IPS DF 4.7 (cell line): ENCODE measurements around the gene MMP23B.
"Not testable (repeated sequence)": the region's sequence is repeated elsewhere in the genome, so short reads cannot be mapped to it uniquely, and the experiment has no call there.

ENCODE experiments used
- DNase-seq: peaks from one replicate; pipeline ENCODE4 v3.0.0-alpha.2; 2013; ENCODE audit warnings: low spot score; ENCODE audit errors: extremely low read depth

MMP23B gene

GRCh38 chr1:1666526-1666925, 34.6 kb downstream of the MMP23B start:
- DNase-seq: no peak

DNA sequence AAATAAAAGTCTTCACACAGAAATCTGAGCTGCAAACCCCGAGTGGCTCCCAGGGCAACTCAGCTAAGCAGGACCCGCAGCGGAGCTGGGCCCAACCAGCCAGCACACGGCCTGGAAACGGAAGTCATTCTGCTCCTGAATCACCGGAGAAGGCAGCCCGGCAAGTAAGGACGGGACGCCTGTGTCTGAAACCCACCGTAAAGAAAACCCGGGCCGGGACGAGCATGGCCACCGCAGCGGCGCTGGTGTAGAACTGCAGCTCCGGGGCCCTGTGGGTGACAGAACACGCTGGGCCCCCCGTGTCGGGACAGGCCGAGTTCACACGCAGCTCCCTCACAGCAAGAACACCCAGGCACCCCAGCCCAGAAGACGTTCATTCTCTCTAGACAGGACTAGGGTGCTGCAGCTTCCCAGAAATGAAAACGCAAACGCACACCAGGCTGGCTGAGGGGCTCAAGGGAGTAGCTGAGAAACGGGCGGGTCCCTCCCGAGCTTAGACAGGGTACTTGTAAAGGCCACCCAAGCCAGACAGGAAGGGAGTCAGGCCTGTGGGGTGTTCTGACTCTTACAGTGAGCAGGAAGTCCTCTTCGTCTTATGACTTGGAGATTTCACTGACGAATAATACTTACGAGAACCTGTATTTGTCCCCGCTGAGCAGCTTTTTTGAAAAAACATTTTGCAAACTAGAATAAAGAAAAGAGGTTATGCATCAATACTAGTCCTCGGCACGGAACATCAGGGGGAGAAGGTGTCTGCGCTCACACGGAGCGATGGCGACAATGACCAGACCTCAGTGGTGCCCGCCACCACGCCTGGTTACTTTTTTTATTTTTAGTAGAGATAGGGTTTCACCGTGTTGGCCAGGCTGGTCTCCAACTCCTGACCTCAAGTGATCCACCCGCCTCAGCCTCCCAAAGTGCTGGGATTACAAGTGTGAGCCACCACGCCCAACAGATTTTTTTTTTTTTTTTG, 37.8 kb downstream of the MMP23B start:
- DNase-seq: no peak

DNA sequence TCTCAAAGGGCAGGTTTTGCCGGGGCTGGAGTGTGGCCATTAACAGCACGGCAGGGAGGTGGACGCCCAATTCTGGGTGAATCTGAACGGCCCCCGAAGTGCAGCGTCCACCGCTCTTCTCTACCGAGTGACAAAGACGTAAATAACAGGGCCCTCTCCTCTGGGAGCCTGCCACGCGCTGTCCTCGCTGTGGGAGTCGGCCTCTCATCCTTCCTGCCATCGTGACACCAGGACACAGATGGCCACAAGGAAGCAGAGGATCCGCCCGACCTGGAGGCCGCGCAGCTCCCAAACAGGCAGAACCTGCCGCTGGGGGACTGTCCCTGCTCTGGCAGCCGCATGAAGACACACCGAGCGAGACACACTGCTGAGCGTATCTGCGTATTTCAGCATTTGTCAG, 38.9 kb downstream of the MMP23B start:
- no peak for DNase-seq

DNA sequence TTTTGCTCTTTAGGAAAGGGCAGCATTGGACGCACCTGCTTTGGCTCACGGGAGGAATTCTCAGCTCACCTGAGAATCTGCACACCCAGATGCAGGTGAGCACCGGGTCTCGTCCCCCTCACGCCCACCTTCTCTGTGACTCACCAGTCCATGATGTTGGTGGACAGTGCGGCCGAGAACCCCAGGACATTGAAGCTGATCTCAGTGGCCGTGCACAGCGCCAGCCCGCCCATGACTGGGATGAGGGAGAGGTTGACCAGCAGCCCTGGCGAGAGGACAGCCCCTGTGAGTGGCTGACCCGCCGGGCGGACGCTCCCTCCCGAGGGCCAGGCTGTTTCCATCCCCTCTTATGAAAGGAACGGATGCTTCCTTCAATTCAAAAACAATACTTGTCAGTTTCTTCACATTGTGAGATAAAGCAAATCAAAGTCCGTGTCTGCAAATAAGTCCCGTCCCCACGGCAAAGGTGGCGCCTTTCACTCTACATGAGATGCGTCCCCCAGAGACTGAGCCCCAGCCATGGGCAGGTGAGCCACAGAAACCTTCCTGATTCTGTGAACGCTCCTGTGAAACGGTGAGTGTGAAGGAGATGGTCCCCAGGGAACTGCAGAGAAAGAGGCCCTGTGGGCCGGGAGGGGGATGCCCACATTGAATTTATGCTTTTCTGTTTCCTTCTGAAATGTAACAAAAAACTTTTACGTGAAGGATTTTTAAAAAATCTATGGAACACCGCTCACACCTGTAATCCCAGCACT, 39.6 kb downstream of the MMP23B start:
- no peak for DNase-seq

GRCh38 chr1:1672181-1672965, 40.4 kb downstream of the MMP23B start:
- DNase-seq: no peak

DNA sequence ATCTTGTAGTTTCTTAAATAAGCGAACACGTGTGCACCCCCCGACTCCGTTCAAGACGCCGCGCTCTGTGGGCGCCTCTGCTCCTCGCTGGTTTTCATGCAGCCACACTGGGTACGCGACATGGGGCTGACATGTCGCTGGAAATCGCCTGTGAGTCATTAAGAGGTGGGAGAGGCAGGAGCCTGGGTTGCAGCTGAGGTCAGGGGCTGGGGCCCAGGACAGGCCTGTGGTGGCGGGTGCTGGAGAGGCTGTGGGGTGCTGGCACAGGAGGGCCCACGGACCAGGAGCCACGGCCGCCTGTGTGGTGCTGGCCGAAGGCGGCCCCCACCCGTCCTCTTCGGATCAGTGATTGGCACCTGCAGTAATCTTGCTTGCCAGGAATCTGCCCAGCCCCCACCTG, 42.8 kb downstream of the MMP23B start:
- DNase-seq: not testable (repeated sequence)

DNA sequence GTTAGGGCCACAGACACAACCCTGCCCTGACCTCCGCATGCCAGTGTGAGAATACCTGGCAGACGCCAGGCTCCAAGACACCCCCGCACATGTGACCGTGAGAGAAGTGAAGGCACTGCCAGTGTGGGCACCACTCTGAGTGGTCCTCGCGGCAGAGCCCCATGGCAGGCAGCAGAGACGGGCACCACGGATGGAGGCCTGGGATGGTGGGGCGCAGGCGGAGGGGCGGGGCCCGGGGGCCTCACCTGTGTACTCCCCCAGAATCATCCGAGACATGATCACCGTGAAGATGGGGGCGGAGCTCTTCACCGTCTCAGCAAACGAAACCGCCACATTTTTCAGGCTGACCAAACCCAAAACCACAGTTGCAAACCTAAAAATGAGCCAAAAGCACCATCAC, 43.2 kb downstream of the MMP23B start:
- DNase-seq: not testable (repeated sequence)

DNA sequence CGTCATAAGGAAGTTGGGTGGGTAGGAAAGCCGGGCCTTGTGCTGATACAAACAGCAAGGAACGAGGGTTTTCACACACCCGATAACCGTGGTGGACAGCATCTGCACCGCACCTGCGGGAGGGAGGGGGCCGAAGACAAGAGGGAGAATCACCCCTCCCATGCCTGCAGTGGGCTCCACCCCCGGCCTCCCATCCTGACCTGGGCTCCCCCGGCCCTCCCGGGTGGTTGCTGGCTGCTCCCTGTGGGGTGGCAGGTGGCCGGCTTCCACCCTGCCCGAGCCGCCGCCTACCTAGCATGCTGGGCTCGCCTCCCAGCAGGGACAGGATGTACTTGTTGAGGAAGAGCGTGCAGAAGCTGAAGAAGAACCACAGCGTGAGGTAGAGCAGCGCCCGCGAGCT, 44.1 kb downstream of the MMP23B start:
- DNase-seq: not testable (repeated sequence)

GRCh38 chr1:1677718-1678580, 46.0 kb downstream of the MMP23B start:
- no peak for DNase-seq

DNA sequence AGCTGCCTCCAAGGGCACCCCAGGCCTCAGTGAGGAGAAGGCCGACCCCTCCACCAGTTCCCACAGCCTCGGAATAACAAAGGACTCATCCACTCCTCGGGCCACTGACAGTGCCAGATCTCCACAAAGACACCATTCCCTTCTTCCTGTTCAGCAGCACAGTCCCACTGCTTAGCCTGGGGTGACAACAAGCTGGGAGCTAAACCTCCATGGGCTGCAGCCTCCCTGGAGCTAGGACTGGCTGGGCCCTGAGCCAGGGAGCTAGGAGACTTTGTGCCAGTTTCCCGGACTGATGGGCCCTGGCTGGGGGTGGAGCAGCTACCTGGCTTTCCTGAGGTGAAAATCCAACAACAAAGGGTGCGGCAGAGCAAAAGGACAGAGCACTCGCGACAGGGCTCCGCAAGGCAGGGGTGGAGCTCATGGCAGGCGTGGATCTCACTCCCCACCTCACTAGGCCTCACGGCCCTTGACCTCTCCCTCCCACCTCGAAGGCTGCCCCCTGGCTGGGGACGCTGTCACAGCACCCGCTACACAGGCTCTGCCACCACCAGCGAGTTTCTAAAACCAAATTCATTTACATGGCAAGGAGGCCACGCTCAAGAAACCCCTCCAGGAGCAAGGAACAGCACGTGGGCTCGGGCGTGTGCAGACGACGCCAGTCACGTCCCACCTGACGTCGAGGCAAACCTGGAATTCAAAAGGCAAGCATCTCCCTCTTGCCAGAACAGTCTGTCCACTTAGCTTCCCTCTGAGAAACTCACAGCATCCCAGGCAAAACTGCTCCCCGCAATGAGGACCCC, 46.8 kb downstream of the MMP23B start:
- no peak for DNase-seq

DNA sequence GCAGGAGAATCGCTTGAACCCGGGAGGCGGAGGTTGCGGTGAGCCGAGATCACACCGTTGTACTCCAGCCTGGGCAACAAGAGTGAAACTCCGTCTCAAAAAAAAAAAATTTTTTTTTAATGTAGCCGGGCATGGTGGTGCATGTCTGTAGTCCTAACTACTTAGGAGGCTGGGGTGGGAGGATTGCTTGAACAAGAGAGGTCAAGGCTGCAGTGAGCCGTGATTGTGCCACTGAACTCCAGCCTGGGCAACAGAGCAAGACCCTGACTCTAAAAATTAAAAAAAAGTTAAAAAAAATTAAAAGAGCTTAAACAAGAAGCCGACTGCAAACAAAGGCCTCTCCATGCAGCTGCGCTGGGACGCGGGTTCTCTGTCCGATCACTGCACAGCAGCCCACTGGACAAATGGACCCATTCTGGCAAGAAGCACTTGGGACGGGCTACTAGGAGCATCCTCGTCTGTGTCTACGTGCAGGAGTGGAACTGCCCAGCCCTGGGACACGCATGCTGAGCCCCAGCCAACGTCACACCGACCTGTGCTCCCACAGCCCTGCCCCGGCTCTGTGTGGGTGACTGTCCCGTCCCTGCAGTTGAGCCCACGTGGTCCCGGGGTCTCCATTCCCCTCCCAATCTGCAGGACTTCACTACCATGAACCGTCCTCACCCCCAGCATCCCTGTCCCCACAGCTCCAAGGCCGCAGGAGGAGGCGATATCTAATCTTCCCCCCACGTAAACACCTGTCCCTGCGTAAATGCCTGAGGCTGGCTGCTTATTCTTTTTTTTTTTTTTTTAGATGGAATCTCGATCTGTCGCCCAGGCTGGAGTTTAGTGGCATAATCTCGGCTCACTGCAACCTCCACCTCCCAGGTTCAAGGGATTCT, 48.3 kb downstream of the MMP23B start:
- no peak for DNase-seq

- DNase-seq: no peak
Measured at GRCh38 chr1:1680912-1681273, 48.9 kb downstream of the MMP23B start.

DNA sequence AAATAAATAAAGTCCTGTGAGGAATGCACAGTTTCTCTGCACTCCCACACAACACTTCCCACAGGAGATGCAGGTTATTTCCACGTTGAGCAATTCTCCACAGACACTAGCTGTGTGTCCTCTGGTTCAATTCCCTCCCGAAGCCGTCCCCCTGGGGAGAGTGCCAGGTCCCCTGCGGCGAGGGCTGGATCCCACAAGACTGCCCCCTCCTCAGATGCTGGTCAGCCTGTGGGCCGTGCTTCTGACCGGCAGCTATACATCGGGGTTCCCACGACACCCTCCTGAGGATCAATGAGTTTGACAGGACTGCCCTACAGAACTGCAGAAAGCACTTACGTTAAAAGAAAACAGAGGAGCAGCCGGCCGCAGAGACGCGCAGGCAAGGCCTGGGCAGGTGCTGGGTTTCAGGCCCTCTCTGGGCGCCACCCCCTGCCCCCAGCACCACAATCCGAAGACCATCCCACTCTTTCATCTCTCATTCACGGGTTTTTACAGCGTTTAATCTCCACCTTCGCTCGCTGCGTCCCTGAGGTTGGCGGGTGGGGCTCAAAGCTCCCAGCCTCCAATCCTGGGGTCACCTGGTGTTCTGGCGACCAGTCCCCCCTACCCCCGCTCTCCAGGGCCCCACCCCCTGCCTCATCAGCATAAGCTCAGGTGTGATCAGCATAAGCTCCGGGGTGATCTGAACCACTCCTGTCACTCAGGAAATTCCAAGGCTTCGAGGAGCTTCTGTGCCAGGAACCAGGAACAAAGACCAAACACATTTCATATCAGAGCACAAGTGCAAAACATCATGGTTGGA, 51.3 kb downstream of the MMP23B start:
- DNase-seq: no peak
